Natural killer cell treated with Interleukin-12 subunit alpha and Interleukin-12 subunit beta and Interleukin-15 and Interleukin-18, amount 100 ng/mL, for 72 hours (primary cell): ENCODE results near the gene METTL16. TPM values are rescaled to one million over a fixed set of nuclear protein-coding genes. Genes with fewer than 3 reads are reported as not detected.

ENCODE experiments used
- ATAC-seq, 2 donors: fragments of 150-1000 bp; cut with Tn5 transposase in 1 of 2; sonication (Bioruptor Pico), chemical (Tn5 transposase) in 1 of 2; 2 replicates each; pipeline ENCODE4 v1.10.0; 2021
- DNase-seq: peaks from one replicate; pipeline ENCODE4 v3.0.0; 2022; ENCODE audit warnings: low spot score
- H3K27ac Mint-ChIP-seq, 2 donors: 1 replicate in 1 of 2; 2 replicates in 1 of 2; pipeline ENCODE4 v1.8.0; 2022; ENCODE audit warnings: mixed read lengths in 2 of 2, mild to moderate bottlenecking in 1 of 2, moderate library complexity in 1 of 2
- H3K27me3 Mint-ChIP-seq, 2 donors: 1 replicate in 1 of 2; 2 replicates in 1 of 2; pipeline ENCODE4 v1.8.0; 2022; ENCODE audit warnings: mixed read lengths in 2 of 2
- H3K36me3 Mint-ChIP-seq: one replicate; pipeline ENCODE4 v1.8.0; 2022; ENCODE audit warnings: mixed read lengths
- H3K4me1 Mint-ChIP-seq, 2 donors: 1 replicate in 1 of 2; 2 replicates in 1 of 2; pipeline ENCODE4 v1.8.0; 2022; ENCODE audit warnings: low read depth in 2 of 2, mixed read lengths in 2 of 2, mild to moderate bottlenecking in 1 of 2
- H3K4me3 Mint-ChIP-seq: one replicate; pipeline ENCODE4 v1.8.0; 2022; ENCODE audit warnings: mixed read lengths
- H3K9me3 Mint-ChIP-seq: 2 replicates; pipeline ENCODE4 v1.8.0; 2022; ENCODE audit warnings: mixed read lengths
- total RNA-seq, 2 donors: library from RNA; stranded (reverse); gene quantifications; one replicate each; pipeline ENCODE4 v1.2.3, GENCODE V29; 2022

The METTL16 gene
- total RNA-seq, 2 donors from 2014 or later, result 29.7 to 53.8 TPM

- Mint-ChIP-seq H3K4me3 (no peak overlapping the region), H3K4me1 (no peaks in the 10 kb centered on the region), H3K36me3 (no peaks in the 10 kb centered on the region), H3K9me3 (no peaks in the 10 kb centered on the region), H3K27me3 (no peaks in the 10 kb centered on the region), H3K27ac (no peak overlapping the region)
- ATAC-seq, result no peak
- DNase-seq, result no peak
Measured at GRCh38 chr17:2376107-2376506, 135.6 kb downstream of the METTL16 start.

DNA sequence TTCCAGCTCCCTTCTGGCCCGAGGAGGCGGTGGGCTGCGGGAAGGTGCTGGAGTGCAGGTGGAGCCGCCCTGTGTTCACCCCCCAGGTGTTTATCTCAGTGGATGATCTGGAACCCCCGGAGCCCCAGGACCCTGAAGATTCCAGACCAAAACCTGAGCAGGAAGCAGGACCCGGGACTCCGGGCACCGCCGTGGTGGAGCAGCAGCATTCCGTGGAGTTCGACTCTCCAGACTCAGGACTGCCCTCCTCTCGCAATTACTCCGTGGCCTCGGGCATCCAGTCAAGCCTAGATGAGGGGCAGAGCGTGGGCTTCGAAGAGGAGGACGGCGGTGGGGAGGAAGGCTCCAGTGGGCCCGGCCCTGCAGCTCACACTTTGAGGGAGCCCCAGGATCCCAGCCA is 136.3 kb downstream of the METTL16 start:
- ATAC-seq, result no peak
- Mint-ChIP-seq H3K4me1 (no peaks in the 10 kb centered on the region), H3K27ac (no peak overlapping the region), H3K9me3 (no peaks in the 10 kb centered on the region), H3K4me3 (no peak overlapping the region), H3K36me3 (no peaks in the 10 kb centered on the region), H3K27me3 (no peaks in the 10 kb centered on the region)
- DNase-seq, result no peak

DNA sequence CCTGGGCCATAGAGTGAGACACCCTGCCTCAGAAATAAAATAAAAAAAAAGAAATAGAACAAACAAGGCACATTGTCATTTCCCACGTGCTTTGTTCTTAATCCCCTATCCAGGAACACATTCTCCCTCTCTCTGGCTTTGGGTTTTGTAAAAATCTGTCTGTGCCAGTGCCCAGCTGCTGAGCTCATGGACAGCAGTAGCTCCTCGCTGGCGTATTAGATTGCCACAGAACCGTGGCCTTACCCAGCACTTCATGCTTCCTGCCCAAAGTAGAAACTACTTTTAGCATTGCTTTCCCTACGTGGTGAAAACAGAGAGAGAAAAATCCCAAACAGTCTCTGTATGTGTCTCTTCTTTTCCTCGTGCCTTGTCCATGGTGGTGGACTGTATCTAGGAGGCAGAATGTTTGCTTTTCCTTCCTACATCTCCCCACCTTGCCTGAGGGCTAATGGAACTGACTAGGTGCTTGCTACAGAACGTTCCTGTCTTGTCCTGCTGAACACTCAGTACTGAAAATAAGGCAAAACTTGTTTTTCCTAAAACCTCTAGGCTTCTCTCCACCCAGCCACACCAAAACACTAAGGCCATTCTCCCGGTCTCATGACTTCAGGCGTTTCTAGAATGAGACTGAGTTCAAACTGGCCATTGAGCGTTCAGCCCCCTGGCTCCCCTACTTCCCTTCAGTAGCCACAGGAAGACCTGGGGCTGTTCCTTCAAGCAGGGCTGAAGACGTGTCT is 137.0 kb downstream of the METTL16 start:
- H3K27me3 Mint-ChIP-seq, result no peaks in the 10 kb centered on the region

GRCh38 chr17:2373179-2373578 is 138.5 kb downstream of the METTL16 start:
- no peaks in the 10 kb centered on the region for H3K9me3 Mint-ChIP-seq

More for the DNA sequence above, 137.0 kb downstream of the METTL16 start:
- no peak for ATAC-seq
- H3K4me1 Mint-ChIP-seq, result no peaks in the 10 kb centered on the region
- no peak overlapping the region for H3K4me3 Mint-ChIP-seq
- no peak for DNase-seq
- no peak overlapping the region for H3K27ac Mint-ChIP-seq
- H3K36me3 Mint-ChIP-seq, result no peaks in the 10 kb centered on the region
- no peaks in the 10 kb centered on the region for H3K9me3 Mint-ChIP-seq

GRCh38 chr17:2372681-2373080 is 139.0 kb downstream of the METTL16 start:
- no peaks in the 10 kb centered on the region for H3K36me3 Mint-ChIP-seq
- DNase-seq, result no peak
- no peaks in the 10 kb centered on the region for H3K9me3 Mint-ChIP-seq
- no peak overlapping the region for H3K27ac Mint-ChIP-seq
- H3K4me3 Mint-ChIP-seq, result no peak overlapping the region
- H3K27me3 Mint-ChIP-seq, result no peaks in the 10 kb centered on the region
- no peak for ATAC-seq
- H3K4me1 Mint-ChIP-seq, result no peaks in the 10 kb centered on the region

More at GRCh38 chr17:2373179-2373578, 138.5 kb downstream of the METTL16 start:
- no peaks in the 10 kb centered on the region for H3K4me1 Mint-ChIP-seq
- DNase-seq (no peak), ATAC-seq (no peak)
- H3K27ac Mint-ChIP-seq, result no peak overlapping the region
- H3K4me3 Mint-ChIP-seq, result no peak overlapping the region
- H3K36me3 Mint-ChIP-seq, result no peaks in the 10 kb centered on the region
- H3K27me3 Mint-ChIP-seq, result no peaks in the 10 kb centered on the region

DNA sequence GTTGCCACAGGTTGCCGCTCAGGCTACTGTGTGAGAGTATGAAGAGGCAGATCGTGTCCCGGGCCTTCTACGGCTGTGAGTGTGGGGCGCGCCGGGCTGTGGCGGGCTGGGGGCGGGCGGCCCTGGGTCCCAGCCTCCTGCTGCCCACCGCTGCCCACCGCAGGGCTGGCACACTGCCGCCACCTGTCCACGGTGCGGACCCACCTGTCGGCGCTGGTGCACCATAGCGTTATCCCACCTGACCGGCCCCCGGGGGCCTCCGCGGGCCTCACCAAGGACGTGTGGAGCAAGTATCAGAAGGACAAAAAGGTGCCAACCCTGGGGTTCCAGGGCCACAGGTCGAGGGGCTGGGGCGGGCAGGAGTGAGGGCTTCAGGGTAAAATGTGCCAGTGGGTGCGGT is 139.5 kb downstream of the METTL16 start:
- no peaks in the 10 kb centered on the region for H3K4me1 Mint-ChIP-seq
- no peaks in the 10 kb centered on the region for H3K36me3 Mint-ChIP-seq
- no peak overlapping the region for H3K4me3 Mint-ChIP-seq
- ATAC-seq, result no peak
- no peaks in the 10 kb centered on the region for H3K9me3 Mint-ChIP-seq
- H3K27me3 Mint-ChIP-seq, result no peaks in the 10 kb centered on the region
- no peak overlapping the region for H3K27ac Mint-ChIP-seq
- no peak for DNase-seq

DNA sequence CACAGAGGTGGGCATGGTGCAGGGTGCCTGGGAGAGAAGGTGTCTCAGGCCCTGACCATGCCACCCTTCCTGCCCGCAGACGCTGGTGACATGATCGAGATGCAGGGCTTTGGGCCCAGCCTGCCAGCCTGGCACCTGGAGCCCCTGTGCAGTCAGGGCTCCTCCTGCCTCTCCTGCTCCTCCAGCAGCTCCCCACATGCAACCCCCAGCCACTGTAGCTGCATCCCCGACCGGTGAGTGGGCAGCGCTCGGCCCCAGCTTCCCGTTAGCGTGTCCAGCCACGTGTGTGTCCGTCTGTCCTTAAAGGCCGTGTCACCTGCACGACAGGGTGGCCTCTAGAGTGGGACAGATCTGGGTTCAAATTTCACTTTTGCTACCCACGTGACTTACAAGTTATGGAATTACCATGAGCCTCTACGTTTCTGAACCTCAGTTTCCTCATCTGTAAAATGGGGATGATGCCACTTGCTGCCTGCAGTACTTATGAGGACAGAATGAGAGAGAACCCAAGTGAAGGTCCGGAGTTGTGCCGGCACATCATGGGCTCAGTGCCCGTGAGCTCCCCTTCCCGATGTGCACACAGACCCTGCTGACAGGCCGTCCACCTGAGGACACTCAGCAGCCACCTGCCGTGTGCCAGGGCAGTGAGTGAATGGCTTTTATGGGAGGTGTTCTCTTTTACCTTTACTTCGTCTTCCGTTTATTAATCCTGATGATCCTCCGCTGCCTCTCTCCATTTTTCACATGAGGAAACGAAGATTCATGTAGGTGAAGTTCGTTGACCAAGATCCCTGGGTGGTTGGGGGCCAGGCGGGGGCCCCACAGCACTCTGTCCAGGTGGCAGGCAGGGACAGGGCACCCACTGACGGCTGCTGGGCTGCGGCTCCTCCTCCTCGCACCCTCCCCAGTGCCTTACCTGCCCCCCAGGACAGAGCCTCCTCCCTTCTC is 140.2 kb downstream of the METTL16 start:
- DNase-seq (no peak), ATAC-seq (no peak)
- H3K36me3 Mint-ChIP-seq, result no peaks in the 10 kb centered on the region
- no peak overlapping the region for H3K4me3 Mint-ChIP-seq
- no peak overlapping the region for H3K27ac Mint-ChIP-seq
- no peaks in the 10 kb centered on the region for H3K4me1 Mint-ChIP-seq
- H3K9me3 Mint-ChIP-seq, result no peaks in the 10 kb centered on the region
- H3K27me3 Mint-ChIP-seq, result no peaks in the 10 kb centered on the region

- H3K27ac Mint-ChIP-seq, result no peak overlapping the region
- no peak overlapping the region for H3K4me3 Mint-ChIP-seq
- H3K9me3 Mint-ChIP-seq, result no peaks in the 10 kb centered on the region
- DNase-seq (no peak), ATAC-seq (no peak)
- no peaks in the 10 kb centered on the region for H3K27me3 Mint-ChIP-seq
- no peaks in the 10 kb centered on the region for H3K4me1 Mint-ChIP-seq
- no peaks in the 10 kb centered on the region for H3K36me3 Mint-ChIP-seq
Measured at GRCh38 chr17:2370211-2370589, 141.5 kb downstream of the METTL16 start.

DNA sequence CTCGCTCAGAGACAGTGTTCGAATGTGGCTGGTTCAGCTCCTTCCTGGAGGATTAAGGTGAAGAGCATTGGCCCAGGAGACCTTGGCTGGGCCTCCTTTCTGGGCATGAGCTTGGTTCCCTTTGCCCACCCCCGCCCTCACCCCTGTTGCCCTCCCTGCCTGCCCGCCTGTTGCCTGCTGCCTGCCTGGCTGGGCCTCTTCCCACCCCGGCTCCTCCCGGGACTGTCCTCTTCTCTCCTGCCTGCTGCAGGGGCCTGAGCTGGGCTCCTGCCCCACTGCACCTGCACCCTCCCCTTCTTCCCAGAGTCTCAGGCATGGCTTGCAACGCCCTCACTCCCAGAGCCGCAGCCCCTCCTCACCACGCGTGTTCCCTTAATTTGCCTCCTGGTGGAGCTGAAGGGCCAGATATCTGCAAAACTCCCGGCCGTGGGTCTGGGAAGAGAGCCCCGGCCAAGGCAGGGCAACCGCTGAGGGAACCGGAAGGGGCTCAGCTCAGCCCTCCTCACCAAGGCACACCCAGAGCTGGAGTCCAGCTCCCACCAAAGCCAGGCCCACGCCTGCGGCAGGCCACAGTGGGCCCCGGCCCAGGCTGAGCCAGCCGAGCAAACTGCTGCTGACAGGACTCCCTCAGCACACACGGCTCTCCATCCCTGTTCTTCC is 142.0 kb downstream of the METTL16 start:
- Mint-ChIP-seq H3K9me3 (no peaks in the 10 kb centered on the region), H3K27ac (no peak overlapping the region), H3K27me3 (no peaks in the 10 kb centered on the region), H3K4me3 (no peak overlapping the region), H3K4me1 (no peaks in the 10 kb centered on the region), H3K36me3 (no peaks in the 10 kb centered on the region)
- DNase-seq, result no peak
- no peak for ATAC-seq

GRCh38 chr17:2369039-2369438 is 142.6 kb downstream of the METTL16 start:
- Mint-ChIP-seq H3K9me3 (no peaks in the 10 kb centered on the region), H3K27ac (no peak overlapping the region), H3K4me3 (no peak overlapping the region), H3K36me3 (no peaks in the 10 kb centered on the region), H3K27me3 (no peaks in the 10 kb centered on the region), H3K4me1 (no peaks in the 10 kb centered on the region)
- DNase-seq (no peak), ATAC-seq (no peak)

DNA sequence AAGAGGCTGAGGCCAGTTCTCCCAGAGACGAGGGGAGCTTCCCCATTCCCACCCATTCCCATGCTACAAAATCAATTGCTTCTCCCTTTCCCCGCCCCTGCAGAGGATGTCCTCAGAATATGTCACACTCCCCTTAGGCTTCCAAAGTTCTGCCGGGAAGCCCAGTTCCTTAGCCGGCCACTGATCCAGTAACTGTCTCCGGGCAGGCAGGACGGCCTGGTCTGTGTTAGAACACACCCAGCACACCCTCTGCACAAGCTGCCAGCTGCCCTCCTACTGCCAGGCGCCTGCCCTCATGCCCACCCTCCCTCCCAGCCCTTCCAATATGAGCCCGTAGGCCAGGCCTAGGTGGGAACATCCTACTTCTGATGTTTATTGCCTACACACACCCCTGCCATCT is 143.3 kb downstream of the METTL16 start:
- DNase-seq, result no peak
- H3K27me3 Mint-ChIP-seq, result no peaks in the 10 kb centered on the region
- ATAC-seq, result no peak
- no peak overlapping the region for H3K4me3 Mint-ChIP-seq
- H3K4me1 Mint-ChIP-seq, result no peaks in the 10 kb centered on the region
- no peak overlapping the region for H3K27ac Mint-ChIP-seq
- no peaks in the 10 kb centered on the region for H3K36me3 Mint-ChIP-seq
- H3K9me3 Mint-ChIP-seq, result no peaks in the 10 kb centered on the region

DNA sequence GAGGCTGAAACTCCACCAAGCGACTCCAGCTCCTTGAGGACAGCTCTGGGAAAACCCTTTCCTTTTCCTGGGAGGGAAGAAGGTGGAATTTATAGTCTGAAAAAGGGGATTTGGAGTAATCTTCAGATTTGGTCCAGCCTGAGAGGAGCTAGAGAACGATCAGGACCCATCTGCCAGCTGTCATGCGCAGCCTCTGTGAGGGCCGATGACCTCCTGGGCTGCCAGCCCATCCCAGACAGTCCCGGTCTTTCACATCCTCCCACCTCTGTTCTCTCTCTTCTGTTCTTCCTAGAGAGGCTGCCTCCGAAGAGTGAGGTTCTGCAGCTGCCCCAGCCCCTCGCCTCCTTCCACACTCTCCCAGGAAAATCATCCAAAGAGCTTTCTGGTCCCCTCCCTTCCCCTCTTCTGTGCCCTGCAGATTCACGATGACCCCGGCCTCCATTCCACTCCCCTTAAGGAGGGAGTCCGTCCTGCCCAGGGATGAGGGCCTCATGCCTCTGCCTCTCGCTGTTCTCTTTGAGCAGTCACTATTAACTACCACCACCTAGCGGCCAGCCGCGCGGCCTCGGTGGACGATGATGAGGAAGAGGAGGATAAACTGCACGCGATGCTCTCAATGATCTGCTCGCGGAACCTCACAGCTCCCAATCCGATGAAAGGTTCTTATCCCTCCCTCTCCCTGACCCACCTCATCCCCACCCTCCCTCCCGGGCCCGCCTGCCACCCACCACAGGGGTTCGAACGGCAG is 144.8 kb downstream of the METTL16 start:
- ATAC-seq (no peak), DNase-seq (no peak)
- no peaks in the 10 kb centered on the region for H3K36me3 Mint-ChIP-seq
- H3K9me3 Mint-ChIP-seq, result no peaks in the 10 kb centered on the region
- H3K4me3 Mint-ChIP-seq, result no peak overlapping the region
- no peaks in the 10 kb centered on the region for H3K4me1 Mint-ChIP-seq
- no peaks in the 10 kb centered on the region for H3K27me3 Mint-ChIP-seq
- no peak overlapping the region for H3K27ac Mint-ChIP-seq
